H7 (cell line): ENCODE measurements around the gene SMIM44. TPM values are rescaled to one million over a fixed set of nuclear protein-coding genes. Genes with fewer than 3 reads are reported as not detected.

Source experiments
- DNase-seq: peaks from one replicate; pipeline ENCODE4 v3.0.0; 2012
- H3K27me3 ChIP-seq: 2 replicates; pipeline ENCODE4 v1.6.0; 2011; ENCODE audit warnings: mild to moderate bottlenecking, low read length; ENCODE audit not compliant: control insufficient read depth, insufficient read depth
- H3K36me3 ChIP-seq: replicated peaks from 2 replicates; pipeline ENCODE4 v1.5.1; 2011; ENCODE audit warnings: low read length; ENCODE audit not compliant: control insufficient read depth, insufficient read depth
- H3K4me3 ChIP-seq: 2 replicates; pipeline ENCODE4 v1.5.1; 2011; ENCODE audit warnings: low read depth, mild to moderate bottlenecking, control low read depth, low read length, moderate library complexity; ENCODE audit not compliant: insufficient read depth
- total RNA-seq: library from RNA; depleted of rRNA; stranded (reverse); fragments of >200 nt; shearing (Covaris generic); gene quantifications from 2 replicates; pipeline ENCODE4 v1.2.3, GENCODE V29; 2014; rRNA removed

Gene SMIM44
- total RNA-seq, 1 experiment from 2014 or later = not detected

- no peaks in the 10 kb centered on the region for H3K36me3 ChIP-seq
- DNase-seq = no peak
- H3K4me3 ChIP-seq = no peak overlapping the region
- H3K27me3 ChIP-seq = no peaks in the 10 kb centered on the region
These were observed 41.3 kb downstream of the SMIM44 start for GRCh38 chr19:3441986-3442329.

- Histone ChIP-seq H3K36me3 (no peaks in the 10 kb centered on the region), H3K4me3 (no peak overlapping the region), H3K27me3 (no peaks in the 10 kb centered on the region)
- DNase-seq = peak; percentile 16
These were observed 41.9 kb downstream of the SMIM44 start for GRCh38 chr19:3441089-3441985.

DNA sequence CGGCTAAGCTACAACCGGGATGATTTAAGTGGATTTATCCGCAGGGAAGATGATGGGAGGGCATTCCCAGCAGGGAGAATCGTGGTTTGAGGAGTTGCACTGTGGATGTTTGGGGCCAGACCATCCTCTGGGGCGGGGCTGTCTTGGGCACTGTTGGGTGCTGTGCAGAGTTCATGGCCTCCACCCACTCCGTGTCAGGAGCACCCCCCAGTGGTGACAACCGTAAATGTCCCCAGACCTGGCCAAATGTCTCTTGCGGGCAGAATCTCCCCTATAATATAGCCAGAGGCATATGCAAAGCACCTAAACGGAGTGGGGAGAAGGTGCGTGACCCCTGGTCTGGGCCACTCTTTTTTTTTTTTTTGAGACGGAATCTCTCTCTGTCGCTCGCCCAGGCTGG is 43.2 kb downstream of the SMIM44 start:
- H3K36me3 ChIP-seq = no peaks in the 10 kb centered on the region
- no peak overlapping the region for H3K4me3 ChIP-seq
- peak; percentile 93 for DNase-seq
- H3K27me3 ChIP-seq = no peaks in the 10 kb centered on the region

DNA sequence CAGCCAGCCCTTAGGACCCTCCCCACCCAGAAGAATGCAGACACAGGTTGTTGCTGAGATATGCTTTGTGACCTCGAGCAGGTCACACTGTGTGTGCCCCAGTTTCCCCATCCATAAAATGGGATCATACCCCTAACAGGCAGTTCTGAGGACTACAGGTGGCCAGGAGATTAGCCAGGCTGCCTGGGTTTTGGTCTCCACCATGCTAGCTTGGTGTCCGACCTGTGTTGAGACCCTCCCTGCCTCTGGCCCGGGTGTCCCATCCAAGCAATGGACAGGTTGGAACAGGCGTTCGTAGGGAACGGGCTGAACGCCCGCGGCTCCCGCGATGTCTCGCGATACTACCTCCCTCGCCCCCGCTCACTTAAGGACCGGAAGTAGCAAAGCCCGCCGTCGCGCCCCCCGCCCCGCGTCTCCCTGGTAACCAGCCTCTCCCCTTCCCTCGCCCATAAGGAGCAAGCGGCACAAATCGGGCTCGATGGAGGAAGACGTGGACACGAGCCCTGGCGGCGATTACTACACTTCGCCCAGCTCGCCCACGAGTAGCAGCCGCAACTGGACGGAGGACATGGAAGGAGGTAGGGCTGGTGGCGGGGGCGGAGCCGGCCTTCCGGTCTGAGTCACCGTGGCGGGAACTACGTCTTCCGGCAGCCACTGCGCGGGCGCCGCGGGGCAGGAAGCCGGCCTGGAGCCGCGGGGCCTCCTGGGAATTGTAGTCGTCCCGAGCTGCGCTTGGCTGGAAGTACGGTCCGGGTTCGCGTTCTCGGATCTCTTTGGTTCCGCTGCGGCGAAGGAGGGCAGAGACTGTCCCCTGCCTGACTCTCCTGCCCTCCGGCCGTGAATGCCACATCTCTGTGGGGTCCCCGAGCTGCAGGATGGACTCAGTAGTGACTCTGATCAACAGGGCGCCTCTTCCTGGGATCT is 48.3 kb downstream of the SMIM44 start:
- Histone ChIP-seq H3K4me3 (peak overlapping the region; percentile 68), H3K27me3 (no peaks in the 10 kb centered on the region), H3K36me3 (no peaks in the 10 kb centered on the region)
- DNase-seq = peak; percentile 99

DNA sequence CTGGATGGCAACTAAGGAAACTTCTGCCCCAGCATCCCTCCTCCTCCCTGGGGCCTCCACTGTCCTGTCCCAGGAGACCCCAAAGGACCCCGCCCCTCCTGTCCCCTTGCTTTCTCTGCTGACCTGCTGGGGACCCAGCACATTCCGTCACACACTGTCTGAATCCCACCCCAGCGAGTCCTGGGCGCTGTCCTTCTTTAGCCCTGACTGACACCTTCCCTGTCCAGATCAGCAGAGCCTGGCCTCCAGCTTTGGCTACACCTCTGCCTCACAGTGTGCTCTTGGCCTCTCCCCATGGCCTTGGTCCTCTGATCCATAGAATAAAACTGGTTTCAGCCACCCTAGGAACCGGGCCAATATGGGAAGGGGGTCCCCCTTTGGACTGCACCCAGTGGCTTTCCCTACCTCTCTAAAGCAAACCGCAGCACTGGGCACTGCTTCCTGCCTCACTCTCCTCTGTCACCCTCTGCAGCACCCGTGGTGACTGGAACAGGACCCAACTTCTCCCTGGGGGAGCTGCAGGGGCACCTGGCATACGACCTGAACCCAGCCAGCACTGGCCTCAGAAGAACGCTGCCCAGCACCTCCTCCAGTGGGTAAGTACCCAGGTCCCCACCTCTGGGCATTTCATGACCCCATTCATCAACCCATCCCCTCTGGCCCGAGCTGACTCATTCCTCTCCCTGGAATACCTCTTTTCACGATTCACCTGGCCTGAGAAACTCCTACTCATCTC is 49.3 kb downstream of the SMIM44 start:
- Histone ChIP-seq H3K27me3 (no peaks in the 10 kb centered on the region), H3K36me3 (no peaks in the 10 kb centered on the region), H3K4me3 (no peak overlapping the region)
- DNase-seq = no peak

GRCh38 chr19:3433313-3433712 is 49.9 kb downstream of the SMIM44 start:
- Histone ChIP-seq H3K36me3 (no peaks in the 10 kb centered on the region), H3K27me3 (no peaks in the 10 kb centered on the region), H3K4me3 (no peak overlapping the region)
- DNase-seq = no peak

Other genes starting within 250 kb of the SMIM44 start
- gene NFIC, start 116.9 kb downstream of the SMIM44 start, total RNA-seq = 1.7 and 2.2 TPM in 2 replicates
- 6.0 and 10.9 TPM in 2 replicates for gene SMIM24, start 2.9 kb downstream of the SMIM44 start, total RNA-seq
- 24.1 and 32.1 TPM in 2 replicates for gene DOHH, start 17.2 kb upstream of the SMIM44 start, total RNA-seq
- 71.6 and 76.6 TPM in 2 replicates for gene FZR1, start 22.9 kb upstream of the SMIM44 start, total RNA-seq
- 1.6 TPM in 1 of 2 replicates, not detected in the other for gene TEKTIP1, start 55.7 kb upstream of the SMIM44 start, total RNA-seq
- gene MFSD12, start 74.1 kb upstream of the SMIM44 start, total RNA-seq = 34.6 and 42.3 TPM in 2 replicates
- gene HMG20B, start 89.5 kb upstream of the SMIM44 start, total RNA-seq = 109 and 124 TPM in 2 replicates
- gene GIPC3, start 102.0 kb upstream of the SMIM44 start, total RNA-seq = 0.11 and 0.21 TPM in 2 replicates
- 0.18 and 0.45 TPM in 2 replicates for gene TBXA2R, start 123.4 kb upstream of the SMIM44 start, total RNA-seq
- gene CACTIN, start 143.3 kb upstream of the SMIM44 start, total RNA-seq = 44.0 and 46.4 TPM in 2 replicates
- gene PIP5K1C, start 217.0 kb upstream of the SMIM44 start, total RNA-seq = 13.7 and 15.6 TPM in 2 replicates
- 10.7 and 18.8 TPM in 2 replicates for gene TJP3, start 224.9 kb upstream of the SMIM44 start, total RNA-seq